ENCODE data around the gene RFX1. TPM values are rescaled to one million over a fixed set of nuclear protein-coding genes. Genes with fewer than 3 reads are reported as not detected.

Gene RFX1
- polyA plus RNA-seq, 1 donor from 2014 or later: 2.2 TPM

DNA sequence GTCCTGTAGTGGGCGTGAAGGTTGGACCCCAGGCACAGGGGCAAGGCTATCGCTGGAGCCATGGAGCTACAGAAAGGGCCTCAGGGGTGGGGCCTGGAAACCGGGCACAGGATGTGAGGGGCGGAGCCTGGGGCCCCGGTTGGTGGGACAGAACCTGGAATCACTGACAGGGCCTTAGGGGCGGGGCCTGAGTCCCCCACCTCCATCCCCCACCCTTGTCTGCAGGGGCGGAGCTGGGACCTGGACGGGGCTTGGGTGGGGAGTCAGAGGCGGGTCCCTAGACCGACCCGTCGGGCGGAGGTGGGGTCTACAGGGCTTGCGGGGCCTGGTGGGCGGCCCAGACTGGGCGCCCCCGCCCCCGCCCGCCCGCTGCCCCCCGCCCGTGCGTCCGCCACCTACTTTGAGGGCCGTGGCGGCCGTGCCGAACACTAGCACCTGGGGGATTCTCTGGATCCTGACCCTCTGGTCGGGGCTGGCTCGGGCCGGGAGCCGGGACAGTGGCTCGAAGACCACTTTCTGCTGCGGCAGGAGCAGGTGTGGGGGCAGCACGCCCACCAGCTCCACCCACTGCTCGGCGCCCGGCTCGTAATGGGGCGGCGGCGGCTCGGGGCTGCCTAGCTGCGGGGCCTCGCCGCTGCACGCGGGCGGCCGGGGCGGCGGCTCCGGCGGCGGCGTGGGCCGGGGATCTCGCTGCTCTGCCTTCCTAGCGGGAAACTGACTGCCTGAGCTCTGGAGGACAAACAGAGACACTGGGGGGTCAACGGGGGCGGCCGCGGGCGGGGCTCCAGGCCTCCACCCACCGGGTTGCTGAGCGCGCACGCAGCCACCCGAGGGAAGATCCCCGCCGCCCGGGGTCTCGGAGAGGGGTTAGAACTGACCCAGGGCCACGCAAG is 27.5 kb downstream of the RFX1 start:
- TF ChIP-seq MXI1 (conservative IDR thresholded peaks at IDR 0.05; ENCODE audit: poor library complexity, severe bottlenecking) (no peak), CTCF (IDR thresholded peaks at IDR 0.05; ENCODE audit: poor library complexity, severe bottlenecking) (no peak), TAF1 (IDR thresholded peaks at IDR 0.05; ENCODE audit: low read depth) (no peak), EP300 (conservative IDR thresholded peaks at IDR 0.05; ENCODE audit: poor library complexity, severe bottlenecking) (no peak), RAD21 (conservative IDR thresholded peaks at IDR 0.05) (no peak), POLR2AphosphoS5 (IDR thresholded peaks at IDR 0.05) (no peak), EZH2 (IDR thresholded peaks at IDR 0.05; ENCODE audit: borderline replicate concordance, insufficient read depth, low read length, poor library complexity, severe bottlenecking) (no peak), SMC3 (conservative IDR thresholded peaks at IDR 0.05; ENCODE audit: poor library complexity) (no peak)
- TF ChIP-seq, protein P1, sequence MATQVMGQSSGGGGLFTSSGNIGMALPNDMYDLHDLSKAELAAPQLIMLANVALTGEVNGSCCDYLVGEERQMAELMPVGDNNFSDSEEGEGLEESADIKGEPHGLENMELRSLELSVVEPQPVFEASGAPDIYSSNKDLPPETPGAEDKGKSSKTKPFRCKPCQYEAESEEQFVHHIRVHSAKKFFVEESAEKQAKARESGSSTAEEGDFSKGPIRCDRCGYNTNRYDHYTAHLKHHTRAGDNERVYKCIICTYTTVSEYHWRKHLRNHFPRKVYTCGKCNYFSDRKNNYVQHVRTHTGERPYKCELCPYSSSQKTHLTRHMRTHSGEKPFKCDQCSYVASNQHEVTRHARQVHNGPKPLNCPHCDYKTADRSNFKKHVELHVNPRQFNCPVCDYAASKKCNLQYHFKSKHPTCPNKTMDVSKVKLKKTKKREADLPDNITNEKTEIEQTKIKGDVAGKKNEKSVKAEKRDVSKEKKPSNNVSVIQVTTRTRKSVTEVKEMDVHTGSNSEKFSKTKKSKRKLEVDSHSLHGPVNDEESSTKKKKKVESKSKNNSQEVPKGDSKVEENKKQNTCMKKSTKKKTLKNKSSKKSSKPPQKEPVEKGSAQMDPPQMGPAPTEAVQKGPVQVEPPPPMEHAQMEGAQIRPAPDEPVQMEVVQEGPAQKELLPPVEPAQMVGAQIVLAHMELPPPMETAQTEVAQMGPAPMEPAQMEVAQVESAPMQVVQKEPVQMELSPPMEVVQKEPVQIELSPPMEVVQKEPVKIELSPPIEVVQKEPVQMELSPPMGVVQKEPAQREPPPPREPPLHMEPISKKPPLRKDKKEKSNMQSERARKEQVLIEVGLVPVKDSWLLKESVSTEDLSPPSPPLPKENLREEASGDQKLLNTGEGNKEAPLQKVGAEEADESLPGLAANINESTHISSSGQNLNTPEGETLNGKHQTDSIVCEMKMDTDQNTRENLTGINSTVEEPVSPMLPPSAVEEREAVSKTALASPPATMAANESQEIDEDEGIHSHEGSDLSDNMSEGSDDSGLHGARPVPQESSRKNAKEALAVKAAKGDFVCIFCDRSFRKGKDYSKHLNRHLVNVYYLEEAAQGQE (IDR thresholded peaks at IDR 0.05; ENCODE audit: borderline replicate concordance): no peak

DNA sequence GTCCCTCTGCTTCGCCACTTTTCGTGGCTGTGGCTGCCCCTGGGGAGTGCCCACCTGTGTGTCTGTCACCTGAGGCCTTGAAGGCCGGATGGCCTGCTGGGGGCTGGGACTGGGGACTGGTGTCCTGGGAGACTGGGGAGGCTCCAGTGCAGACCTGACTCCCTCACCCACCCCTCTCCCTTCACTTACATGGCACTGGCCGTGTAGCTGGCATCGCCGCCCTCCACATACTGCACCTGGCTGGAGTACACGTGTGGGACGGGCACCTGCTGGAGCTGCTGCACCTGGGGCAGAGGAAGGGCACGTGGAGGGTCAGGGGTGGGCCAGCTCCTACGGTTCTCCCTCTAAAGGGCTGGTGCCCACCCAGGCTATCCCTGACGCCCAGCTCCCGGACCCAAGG is 28.3 kb downstream of the RFX1 start:
- H3K4me3 ChIP-seq (ENCODE audit: low read length): no peak overlapping the region

More for the DNA sequence above, 27.5 kb downstream of the RFX1 start:
- Histone ChIP-seq H4K20me1 (ENCODE audit: insufficient read depth) (no peaks in the 10 kb centered on the region), H2AFZ (ENCODE audit: low read depth, low read length) (no peak overlapping the region), H3K79me2 (replicated peaks; ENCODE audit: insufficient read depth, low read length) (no peaks in the 10 kb centered on the region), H3K4me3 (ENCODE audit: low read length) (no peak overlapping the region), H3K9ac (ENCODE audit: low read length) (no peak overlapping the region), H3F3A (ENCODE audit: insufficient read depth, low read length, poor library complexity, severe bottlenecking) (no peaks in the 10 kb centered on the region), H3K9me2 (ENCODE audit: insufficient read depth, low read length) (no peaks in the 10 kb centered on the region), H3K4me2 (ENCODE audit: low read length) (no peak overlapping the region), H3K27me3 (ENCODE audit: insufficient read depth, low read depth, low read length) (no peaks in the 10 kb centered on the region), H3K27ac (ENCODE audit: low read length) (no peak overlapping the region), H3K36me3 (ENCODE audit: insufficient read depth, low read length) (no peaks in the 10 kb centered on the region), H3K9me3 (ENCODE audit: low read length) (no peaks in the 10 kb centered on the region)

More for the DNA sequence above, 28.3 kb downstream of the RFX1 start:
- no peaks in the 10 kb centered on the region for H3K9me2 ChIP-seq (ENCODE audit: insufficient read depth, low read length)
- no peaks in the 10 kb centered on the region for H3F3A ChIP-seq (ENCODE audit: insufficient read depth, low read length, poor library complexity, severe bottlenecking)
- no peaks in the 10 kb centered on the region for H3K79me2 ChIP-seq (replicated peaks; ENCODE audit: insufficient read depth, low read length)
- no peak overlapping the region for H3K4me2 ChIP-seq (ENCODE audit: low read length)
- H4K20me1 ChIP-seq (ENCODE audit: insufficient read depth): no peaks in the 10 kb centered on the region
- TF ChIP-seq TAF1 (IDR thresholded peaks at IDR 0.05; ENCODE audit: low read depth) (no peak), EZH2 (IDR thresholded peaks at IDR 0.05; ENCODE audit: borderline replicate concordance, insufficient read depth, low read length, poor library complexity, severe bottlenecking) (no peak), SMC3 (conservative IDR thresholded peaks at IDR 0.05; ENCODE audit: poor library complexity) (no peak), CTCF (IDR thresholded peaks at IDR 0.05; ENCODE audit: poor library complexity, severe bottlenecking) (no peak), RAD21 (conservative IDR thresholded peaks at IDR 0.05) (no peak)
- TF ChIP-seq, protein P1 (IDR thresholded peaks at IDR 0.05; ENCODE audit: borderline replicate concordance): no peak
- no peak overlapping the region for H3K27ac ChIP-seq (ENCODE audit: low read length)
- H3K9me3 ChIP-seq (ENCODE audit: low read length): no peaks in the 10 kb centered on the region
- no peak overlapping the region for H3K9ac ChIP-seq (ENCODE audit: low read length)
- H3K36me3 ChIP-seq (ENCODE audit: insufficient read depth, low read length): no peaks in the 10 kb centered on the region
- H2AFZ ChIP-seq (ENCODE audit: low read depth, low read length): no peak overlapping the region
- H3K27me3 ChIP-seq (ENCODE audit: insufficient read depth, low read depth, low read length): no peaks in the 10 kb centered on the region

All from neural cell (in vitro differentiated cells).